ENCODE data around the gene MX2.

MX2 gene

GRCh38 chr21:41381731-41382130, 19.9 kb downstream of the MX2 start:
- POLR2A ChIA-PET, result no interaction called here
- Histone ChIP-seq H3K36me3 (ENCODE audit: control insufficient read depth in 2 of 2, insufficient read depth in 1 of 2, low read length in 2 of 2) (no peaks in the 10 kb centered on the region), H3K4me3 (ENCODE audit: low read depth, low read length) (no peak overlapping the region), H3K9me3 (ENCODE audit: control insufficient read depth, insufficient read depth, low read depth, low read length) (no peaks in the 10 kb centered on the region), H3K4me1 (ENCODE audit: control insufficient read depth, insufficient read depth, low read length) (no peaks in the 10 kb centered on the region), H3K27ac (ENCODE audit: extremely low read depth, low read depth, low read length) (no peak overlapping the region)
- TF ChIP-seq ZNF133 (tag by site-specific recombination; IDR thresholded peaks at IDR 0.05), result no peak
- TF ChIP-seq PATZ1 (tag by site-specific recombination; IDR thresholded peaks at IDR 0.05), result no peak
- CTCF ChIA-PET, result interaction anchor here (0.6 to 0.8 kb wide), 4 partner anchors 9 to 77 kb away, joined by 3 to 4 read pairs (median 3); no protein-coding TSS in a partner anchor

GRCh38 chr21:41387042-41387819, 25.4 kb downstream of the MX2 start:
- ChIA-PET POLR2A (no interaction called here), CTCF (interaction anchor here (0.6 kb wide), 1 partner anchor 157 kb away, joined by 3 read pairs; no protein-coding TSS in a partner anchor)
- no peaks in the 10 kb centered on the region for H3K36me3 ChIP-seq (ENCODE audit: control insufficient read depth in 2 of 2, insufficient read depth in 1 of 2, low read length in 2 of 2)

GRCh38 chr21:41387824-41388223, 26.0 kb downstream of the MX2 start:
- H3K36me3 ChIP-seq (ENCODE audit: control insufficient read depth in 2 of 2, insufficient read depth in 1 of 2, low read length in 2 of 2), result no peaks in the 10 kb centered on the region
- H3K4me3 ChIP-seq (ENCODE audit: low read depth, low read length), result no peak overlapping the region
- ChIA-PET POLR2A (no interaction called here), CTCF (no interaction called here)
- no peaks in the 10 kb centered on the region for H3K4me1 ChIP-seq (ENCODE audit: control insufficient read depth, insufficient read depth, low read length)
- TF ChIP-seq EGR2 (tag by site-specific recombination; IDR thresholded peaks at IDR 0.05; ENCODE audit: low read depth) (peak; percentile 96), ZSCAN23 (tag by site-specific recombination; IDR thresholded peaks at IDR 0.05) (no peak), ZFHX2 (tag by site-specific recombination; conservative IDR thresholded peaks at IDR 0.05) (peak; percentile 47)
- no peak overlapping the region for H3K27ac ChIP-seq (ENCODE audit: extremely low read depth, low read depth, low read length)
- no peaks in the 10 kb centered on the region for H3K9me3 ChIP-seq (ENCODE audit: control insufficient read depth, insufficient read depth, low read depth, low read length)

More at GRCh38 chr21:41387042-41387819, 25.4 kb downstream of the MX2 start:
- TF ChIP-seq SALL2 (tag by site-specific recombination; IDR thresholded peaks at IDR 0.05; ENCODE audit: borderline replicate concordance), result no peak
- no peak for TF ChIP-seq ZNF785 (tag by site-specific recombination; IDR thresholded peaks at IDR 0.05)
- TF ChIP-seq ZNF133 (tag by site-specific recombination; IDR thresholded peaks at IDR 0.05), result no peak
- no peak for TF ChIP-seq ZNF660 (tag by site-specific recombination; IDR thresholded peaks at IDR 0.05)
- TF ChIP-seq ZNF26 (tag by site-specific recombination; IDR thresholded peaks at IDR 0.05), result no peak
- no peak overlapping the region for H3K4me3 ChIP-seq (ENCODE audit: low read depth, low read length)
- H3K4me1 ChIP-seq (ENCODE audit: control insufficient read depth, insufficient read depth, low read length), result no peaks in the 10 kb centered on the region
- no peak overlapping the region for H3K27ac ChIP-seq (ENCODE audit: extremely low read depth, low read depth, low read length)
- H3K9me3 ChIP-seq (ENCODE audit: control insufficient read depth, insufficient read depth, low read depth, low read length), result no peaks in the 10 kb centered on the region

GRCh38 chr21:41388259-41388658, 26.4 kb downstream of the MX2 start:
- H3K36me3 ChIP-seq (ENCODE audit: control insufficient read depth in 2 of 2, insufficient read depth in 1 of 2, low read length in 2 of 2), result no peaks in the 10 kb centered on the region
- no peak overlapping the region for H3K4me3 ChIP-seq (ENCODE audit: low read depth, low read length)
- no peak overlapping the region for H3K27ac ChIP-seq (ENCODE audit: extremely low read depth, low read depth, low read length)
- POLR2A ChIA-PET, result no interaction called here
- CTCF ChIA-PET, result no interaction called here
- H3K9me3 ChIP-seq (ENCODE audit: control insufficient read depth, insufficient read depth, low read depth, low read length), result no peaks in the 10 kb centered on the region
- no peaks in the 10 kb centered on the region for H3K4me1 ChIP-seq (ENCODE audit: control insufficient read depth, insufficient read depth, low read length)
- TF ChIP-seq ZNF366 (tag by site-specific recombination; conservative IDR thresholded peaks at IDR 0.05) (no peak), SCRT1 (tag by site-specific recombination; IDR thresholded peaks at IDR 0.05; ENCODE audit: borderline replicate concordance) (no peak), MEIS1 (CRISPR knock-in tag; IDR thresholded peaks at IDR 0.05; ENCODE audit: borderline replicate concordance) (no peak), ZFP69B (tag by site-specific recombination; IDR thresholded peaks at IDR 0.05) (no peak), ZNF449 (tag by site-specific recombination; IDR thresholded peaks at IDR 0.05) (no peak)
